ENCODE results near the gene LDHAL6B.

The LDHAL6B gene

DNA sequence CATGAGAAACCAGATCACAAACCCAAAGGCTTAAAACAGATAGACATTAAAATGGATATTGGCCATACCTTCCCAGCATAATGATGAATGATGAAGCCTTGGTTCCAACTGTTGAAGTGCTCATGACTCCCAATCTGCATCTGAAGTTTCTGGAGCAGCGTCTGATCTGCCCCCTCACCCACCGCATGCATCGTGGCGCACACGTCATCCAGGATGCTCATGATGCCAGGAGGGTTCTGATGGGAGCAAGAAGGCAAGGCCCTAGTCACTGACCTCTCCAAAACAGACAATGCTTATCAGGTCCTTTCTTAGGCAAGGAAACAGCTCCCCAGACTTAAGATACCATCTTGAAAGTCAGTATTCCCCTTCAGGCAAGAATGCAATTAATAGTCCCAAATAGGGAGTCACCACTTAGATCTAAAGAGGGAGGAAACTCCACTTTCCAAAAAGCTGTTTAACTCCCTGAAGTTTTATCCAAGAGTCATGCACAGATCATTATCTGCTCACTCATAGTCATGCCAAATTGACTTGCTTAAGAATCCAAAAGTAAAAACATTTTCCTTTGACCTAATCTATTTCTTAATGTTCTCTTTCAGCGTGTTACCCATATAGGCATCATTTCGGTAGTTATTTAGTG is 2.1 kb downstream of the LDHAL6B start:
- Histone ChIP-seq H3K27me3 (ENCODE audit: insufficient read depth, poor library complexity, severe bottlenecking) (no peaks in the 10 kb centered on the region), H3K4me3 (replicated peaks; ENCODE audit: insufficient read depth, low read length) (no peak overlapping the region), H3K27ac (replicated peaks) (no peak overlapping the region)
- DNase-seq (ENCODE audit: low read depth in 1 of 2, low spot score in 1 of 2): no peak
- TF ChIP-seq, protein P1, sequence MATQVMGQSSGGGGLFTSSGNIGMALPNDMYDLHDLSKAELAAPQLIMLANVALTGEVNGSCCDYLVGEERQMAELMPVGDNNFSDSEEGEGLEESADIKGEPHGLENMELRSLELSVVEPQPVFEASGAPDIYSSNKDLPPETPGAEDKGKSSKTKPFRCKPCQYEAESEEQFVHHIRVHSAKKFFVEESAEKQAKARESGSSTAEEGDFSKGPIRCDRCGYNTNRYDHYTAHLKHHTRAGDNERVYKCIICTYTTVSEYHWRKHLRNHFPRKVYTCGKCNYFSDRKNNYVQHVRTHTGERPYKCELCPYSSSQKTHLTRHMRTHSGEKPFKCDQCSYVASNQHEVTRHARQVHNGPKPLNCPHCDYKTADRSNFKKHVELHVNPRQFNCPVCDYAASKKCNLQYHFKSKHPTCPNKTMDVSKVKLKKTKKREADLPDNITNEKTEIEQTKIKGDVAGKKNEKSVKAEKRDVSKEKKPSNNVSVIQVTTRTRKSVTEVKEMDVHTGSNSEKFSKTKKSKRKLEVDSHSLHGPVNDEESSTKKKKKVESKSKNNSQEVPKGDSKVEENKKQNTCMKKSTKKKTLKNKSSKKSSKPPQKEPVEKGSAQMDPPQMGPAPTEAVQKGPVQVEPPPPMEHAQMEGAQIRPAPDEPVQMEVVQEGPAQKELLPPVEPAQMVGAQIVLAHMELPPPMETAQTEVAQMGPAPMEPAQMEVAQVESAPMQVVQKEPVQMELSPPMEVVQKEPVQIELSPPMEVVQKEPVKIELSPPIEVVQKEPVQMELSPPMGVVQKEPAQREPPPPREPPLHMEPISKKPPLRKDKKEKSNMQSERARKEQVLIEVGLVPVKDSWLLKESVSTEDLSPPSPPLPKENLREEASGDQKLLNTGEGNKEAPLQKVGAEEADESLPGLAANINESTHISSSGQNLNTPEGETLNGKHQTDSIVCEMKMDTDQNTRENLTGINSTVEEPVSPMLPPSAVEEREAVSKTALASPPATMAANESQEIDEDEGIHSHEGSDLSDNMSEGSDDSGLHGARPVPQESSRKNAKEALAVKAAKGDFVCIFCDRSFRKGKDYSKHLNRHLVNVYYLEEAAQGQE (IDR thresholded peaks at IDR 0.05; ENCODE audit: insufficient replicate concordance, low read depth): no peak
- TF ChIP-seq CTCF (IDR thresholded peaks at IDR 0.05; ENCODE audit: insufficient read depth, low read length): no peak
- TF ChIP-seq SPI1 (IDR thresholded peaks at IDR 0.05; ENCODE audit: borderline replicate concordance, low read depth): no peak
- TF ChIP-seq GABPA (IDR thresholded peaks at IDR 0.05; ENCODE audit: low read depth): no peak
- no peak for TF ChIP-seq POLR2AphosphoS5 (IDR thresholded peaks at IDR 0.05; ENCODE audit: low read depth)

DNA sequence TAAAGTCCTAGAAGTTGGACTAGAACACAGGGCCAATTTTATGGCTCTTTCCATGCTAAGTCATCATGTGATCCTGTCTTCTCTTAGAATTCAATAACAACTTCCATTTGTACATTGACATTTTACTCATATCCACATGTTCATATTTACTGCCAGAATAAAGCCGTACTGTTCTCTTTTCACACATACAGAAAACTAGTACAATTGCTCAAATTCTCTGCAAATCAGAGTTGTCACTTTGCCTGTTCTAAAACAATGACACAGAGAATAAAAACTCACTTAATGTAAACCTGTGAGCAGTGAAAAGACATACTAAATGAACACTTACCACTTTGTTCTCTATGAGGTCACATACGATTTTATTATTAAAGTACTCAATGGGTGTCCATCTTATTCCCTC is 3.5 kb downstream of the LDHAL6B start:
- TF ChIP-seq POLR2AphosphoS5 (IDR thresholded peaks at IDR 0.05; ENCODE audit: low read depth): no peak
- no peak for TF ChIP-seq CTCF (IDR thresholded peaks at IDR 0.05; ENCODE audit: insufficient read depth, low read length)
- TF ChIP-seq SPI1 (IDR thresholded peaks at IDR 0.05; ENCODE audit: borderline replicate concordance, low read depth): no peak
- no peak for TF ChIP-seq GABPA (IDR thresholded peaks at IDR 0.05; ENCODE audit: low read depth)
- TF ChIP-seq, protein P1 (IDR thresholded peaks at IDR 0.05; ENCODE audit: insufficient replicate concordance, low read depth): no peak
- DNase-seq (ENCODE audit: low read depth in 1 of 2, low spot score in 1 of 2): no peak
- Histone ChIP-seq H3K4me3 (replicated peaks; ENCODE audit: insufficient read depth, low read length) (no peak overlapping the region), H3K27ac (replicated peaks) (no peak overlapping the region), H3K27me3 (ENCODE audit: insufficient read depth, poor library complexity, severe bottlenecking) (no peaks in the 10 kb centered on the region)

GRCh38 chr15:59216911-59217310 is 10.3 kb downstream of the LDHAL6B start:
- H3K27me3 ChIP-seq (ENCODE audit: insufficient read depth, poor library complexity, severe bottlenecking): peaks cover 3% of the 10 kb centered on the region

More at GRCh38 chr15:59216911-59217310, 10.3 kb downstream of the LDHAL6B start:
- no peak for TF ChIP-seq CTCF (IDR thresholded peaks at IDR 0.05; ENCODE audit: insufficient read depth, low read length)
- TF ChIP-seq SPI1 (IDR thresholded peaks at IDR 0.05; ENCODE audit: borderline replicate concordance, low read depth): no peak
- TF ChIP-seq GABPA (IDR thresholded peaks at IDR 0.05; ENCODE audit: low read depth): no peak
- H3K4me3 ChIP-seq (replicated peaks; ENCODE audit: insufficient read depth, low read length): no peak overlapping the region
- no peak for DNase-seq (ENCODE audit: low read depth in 1 of 2, low spot score in 1 of 2)
- no peak overlapping the region for H3K27ac ChIP-seq (replicated peaks)

All from HL-60 (cell line).